C4-2B (cell line): Measurements from ENCODE around the gene EPS8L3.

Source experiments
- ZFX ChIP-seq: fragments of 450-650 bp; IDR thresholded peaks from 2 replicates; pipeline ENCODE4 v1.6.1; 2017
- TF ChIP-seq, protein P1 (sequence below): fragments of 450-650 bp; conservative IDR thresholded peaks from 2 replicates; pipeline ENCODE4 v1.5.1; 2017; ENCODE audit warnings: mild to moderate bottlenecking

- TF ChIP-seq, protein P1, sequence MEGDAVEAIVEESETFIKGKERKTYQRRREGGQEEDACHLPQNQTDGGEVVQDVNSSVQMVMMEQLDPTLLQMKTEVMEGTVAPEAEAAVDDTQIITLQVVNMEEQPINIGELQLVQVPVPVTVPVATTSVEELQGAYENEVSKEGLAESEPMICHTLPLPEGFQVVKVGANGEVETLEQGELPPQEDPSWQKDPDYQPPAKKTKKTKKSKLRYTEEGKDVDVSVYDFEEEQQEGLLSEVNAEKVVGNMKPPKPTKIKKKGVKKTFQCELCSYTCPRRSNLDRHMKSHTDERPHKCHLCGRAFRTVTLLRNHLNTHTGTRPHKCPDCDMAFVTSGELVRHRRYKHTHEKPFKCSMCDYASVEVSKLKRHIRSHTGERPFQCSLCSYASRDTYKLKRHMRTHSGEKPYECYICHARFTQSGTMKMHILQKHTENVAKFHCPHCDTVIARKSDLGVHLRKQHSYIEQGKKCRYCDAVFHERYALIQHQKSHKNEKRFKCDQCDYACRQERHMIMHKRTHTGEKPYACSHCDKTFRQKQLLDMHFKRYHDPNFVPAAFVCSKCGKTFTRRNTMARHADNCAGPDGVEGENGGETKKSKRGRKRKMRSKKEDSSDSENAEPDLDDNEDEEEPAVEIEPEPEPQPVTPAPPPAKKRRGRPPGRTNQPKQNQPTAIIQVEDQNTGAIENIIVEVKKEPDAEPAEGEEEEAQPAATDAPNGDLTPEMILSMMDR: no peak
- no peak for TF ChIP-seq ZFX
These were observed 38.8 kb downstream of the EPS8L3 start for GRCh38 chr1:109724933-109725332.
